Activated CD4-positive, alpha-beta T cell treated with anti-CD3 and anti-CD28 coated beads, Interleukin-10, Interleukin-2, amounts not matched to agents 100 ng/mL and 50 ng/mL, durations not matched to agents 16 hours and 8 hours (primary cell): ENCODE results near the gene SEC16A.
"Not testable (repeated sequence)": the region's sequence is repeated elsewhere in the genome, so short reads cannot be mapped to it uniquely, and the experiment has no call there.

Source experiments
- DNase-seq: peaks from one replicate; pipeline ENCODE4 v3.0.0-alpha.2; 2020

Gene SEC16A

GRCh38 chr9:136437430-136437829 is 45.4 kb downstream of the SEC16A start:
- DNase-seq: no peak

- no peak for DNase-seq
Observed at GRCh38 chr9:136436055-136436634, 46.7 kb downstream of the SEC16A start.

GRCh38 chr9:136434580-136435169 is 48.2 kb downstream of the SEC16A start:
- no peak for DNase-seq

- no peak for DNase-seq
Observed at GRCh38 chr9:136433849-136434579, 48.8 kb downstream of the SEC16A start.

- no peak for DNase-seq
Observed at GRCh38 chr9:136433043-136433715, 49.7 kb downstream of the SEC16A start.

- DNase-seq: no peak
Observed at GRCh38 chr9:136432591-136432990, 50.2 kb downstream of the SEC16A start.

GRCh38 chr9:136431782-136432350 is 51.0 kb downstream of the SEC16A start:
- DNase-seq: no peak

- no peak for DNase-seq
Observed at GRCh38 chr9:136430588-136431234, 52.1 kb downstream of the SEC16A start.

- DNase-seq: no peak
Observed at GRCh38 chr9:136429683-136430491, 53.0 kb downstream of the SEC16A start.

GRCh38 chr9:136429075-136429628 is 53.7 kb downstream of the SEC16A start:
- DNase-seq: no peak

GRCh38 chr9:136426787-136427186 is 56.1 kb downstream of the SEC16A start:
- no peak for DNase-seq

- not testable (repeated sequence) for DNase-seq
Observed at GRCh38 chr9:136425367-136425766, 57.5 kb downstream of the SEC16A start.

GRCh38 chr9:136424750-136425362 is 58.0 kb downstream of the SEC16A start:
- DNase-seq: no peak

GRCh38 chr9:136423432-136424146 is 59.3 kb downstream of the SEC16A start:
- DNase-seq: no peak

GRCh38 chr9:136422876-136423275 is 60.0 kb downstream of the SEC16A start:
- DNase-seq: no peak

GRCh38 chr9:136421791-136422190 is 61.0 kb downstream of the SEC16A start:
- DNase-seq: no peak

GRCh38 chr9:136419092-136419420 is 63.8 kb downstream of the SEC16A start:
- DNase-seq: no peak

- no peak for DNase-seq
Observed at GRCh38 chr9:136418182-136419091, 64.4 kb downstream of the SEC16A start.

- DNase-seq: no peak
Observed at GRCh38 chr9:136416914-136417313, 65.9 kb downstream of the SEC16A start.

GRCh38 chr9:136416427-136416826 is 66.4 kb downstream of the SEC16A start:
- DNase-seq: no peak
